CD4-positive, alpha-beta T cell treated with Interleukin-2 at 100 ng/mL for 4 hours (primary cell): ENCODE results near the gene IRS1.

ENCODE experiments used
- DNase-seq: peaks from one replicate; pipeline ENCODE4 v3.0.0-alpha.2; 2020; ENCODE audit warnings: low spot score

IRS1 gene

GRCh38 chr2:226720948-226721347 is 78.7 kb downstream of the IRS1 start:
- DNase-seq = no peak

GRCh38 chr2:226717719-226718118 is 81.9 kb downstream of the IRS1 start:
- DNase-seq = no peak

- DNase-seq = no peak
These were observed 83.5 kb downstream of the IRS1 start for GRCh38 chr2:226716126-226716525.

- no peak for DNase-seq
These were observed 84.2 kb downstream of the IRS1 start for GRCh38 chr2:226715347-226715990.

- no peak for DNase-seq
These were observed 86.7 kb downstream of the IRS1 start for GRCh38 chr2:226712941-226713340.

- no peak for DNase-seq
These were observed 87.9 kb downstream of the IRS1 start for GRCh38 chr2:226711606-226712296.

GRCh38 chr2:226707499-226707898 is 92.1 kb downstream of the IRS1 start:
- no peak for DNase-seq

GRCh38 chr2:226705965-226706364 is 93.7 kb downstream of the IRS1 start:
- DNase-seq = no peak

- DNase-seq = no peak
These were observed 94.3 kb downstream of the IRS1 start for GRCh38 chr2:226705133-226705886.

- DNase-seq = no peak
These were observed 96.1 kb downstream of the IRS1 start for GRCh38 chr2:226703514-226703913.

GRCh38 chr2:226702376-226702775 is 97.2 kb downstream of the IRS1 start:
- DNase-seq = no peak

GRCh38 chr2:226701052-226701451 is 98.6 kb downstream of the IRS1 start:
- DNase-seq = no peak

GRCh38 chr2:226699321-226699720 is 100.3 kb downstream of the IRS1 start:
- DNase-seq = no peak

- DNase-seq = no peak
These were observed 100.9 kb downstream of the IRS1 start for GRCh38 chr2:226698671-226699070.

- no peak for DNase-seq
These were observed 104.9 kb downstream of the IRS1 start for GRCh38 chr2:226694586-226695284.

GRCh38 chr2:226694149-226694548 is 105.5 kb downstream of the IRS1 start:
- DNase-seq = no peak

GRCh38 chr2:226693521-226693920 is 106.1 kb downstream of the IRS1 start:
- no peak for DNase-seq

- no peak for DNase-seq
These were observed 107.0 kb downstream of the IRS1 start for GRCh38 chr2:226692521-226693126.

GRCh38 chr2:226691255-226691654 is 108.4 kb downstream of the IRS1 start:
- DNase-seq = no peak

- DNase-seq = no peak
These were observed 109.1 kb downstream of the IRS1 start for GRCh38 chr2:226690461-226691024.

- no peak for DNase-seq
These were observed 111.9 kb downstream of the IRS1 start for GRCh38 chr2:226687641-226688253.
